ENCODE measurements around the gene IFT57. TPM values are rescaled to one million over a fixed set of nuclear protein-coding genes. Genes with fewer than 3 reads are reported as not detected.
"Not testable (repeated sequence)": the region's sequence is repeated elsewhere in the genome, so short reads cannot be mapped to it uniquely, and the experiment has no call there.

The IFT57 gene
- total RNA-seq, 1 donor from 2014 or later, result 34.9 TPM

GRCh38 chr3:108180194-108180593 lies 42.0 kb downstream of the IFT57 start:
- DNase-seq (ENCODE audit: low spot score), result no peak
- Mint-ChIP-seq H3K9me3 (peaks cover 6% of the 10 kb centered on the region), H3K27me3 (ENCODE audit: insufficient read depth) (no peaks in the 10 kb centered on the region), H3K36me3 (ENCODE audit: low read depth) (peaks cover 6% of the 10 kb centered on the region), H3K4me3 (no peak overlapping the region), H3K27ac (no peak overlapping the region), H3K4me1 (ENCODE audit: low read depth) (peaks cover 5% of the 10 kb centered on the region)
- intact Hi-C loops (cut with micrococcal nuclease), result no loop called here

- intact Hi-C loops (cut with micrococcal nuclease), result no loop called here
- Mint-ChIP-seq H3K4me1 (ENCODE audit: low read depth) (peaks cover 5% of the 10 kb centered on the region), H3K36me3 (ENCODE audit: low read depth) (peaks cover 6% of the 10 kb centered on the region), H3K27me3 (ENCODE audit: insufficient read depth) (no peaks in the 10 kb centered on the region), H3K27ac (no peak overlapping the region), H3K9me3 (no peaks in the 10 kb centered on the region), H3K4me3 (no peak overlapping the region)
- DNase-seq (ENCODE audit: low spot score), result no peak
Measured at GRCh38 chr3:108178676-108179075, 43.5 kb downstream of the IFT57 start.

DNA sequence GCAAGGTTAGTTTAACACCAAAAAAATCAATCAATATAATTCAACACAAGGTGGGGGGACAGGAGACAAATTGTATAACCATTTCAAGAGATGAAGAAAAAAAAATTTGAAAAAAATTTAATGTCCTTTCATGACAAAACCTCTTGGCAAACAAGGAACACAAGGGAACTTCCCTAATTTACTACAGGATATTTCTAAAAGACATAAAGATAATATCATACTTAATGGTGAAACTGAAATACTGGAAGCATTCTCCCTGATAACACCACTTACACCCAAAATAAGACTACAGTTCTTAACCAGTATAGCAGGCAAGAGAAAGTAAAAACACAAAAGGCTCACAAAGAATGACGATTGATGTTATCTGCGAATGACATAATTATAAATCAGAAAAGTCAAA lies 44.7 kb downstream of the IFT57 start:
- H3K4me1 Mint-ChIP-seq (ENCODE audit: low read depth), result peaks cover 8% of the 10 kb centered on the region
- intact Hi-C loops (cut with micrococcal nuclease), result no loop called here
- no peaks in the 10 kb centered on the region for H3K27me3 Mint-ChIP-seq (ENCODE audit: insufficient read depth)
- no peaks in the 10 kb centered on the region for H3K9me3 Mint-ChIP-seq
- H3K27ac Mint-ChIP-seq, result no peak overlapping the region
- no peak for DNase-seq (ENCODE audit: low spot score)
- peaks cover 6% of the 10 kb centered on the region for H3K36me3 Mint-ChIP-seq (ENCODE audit: low read depth)
- H3K4me3 Mint-ChIP-seq, result no peak overlapping the region

DNA sequence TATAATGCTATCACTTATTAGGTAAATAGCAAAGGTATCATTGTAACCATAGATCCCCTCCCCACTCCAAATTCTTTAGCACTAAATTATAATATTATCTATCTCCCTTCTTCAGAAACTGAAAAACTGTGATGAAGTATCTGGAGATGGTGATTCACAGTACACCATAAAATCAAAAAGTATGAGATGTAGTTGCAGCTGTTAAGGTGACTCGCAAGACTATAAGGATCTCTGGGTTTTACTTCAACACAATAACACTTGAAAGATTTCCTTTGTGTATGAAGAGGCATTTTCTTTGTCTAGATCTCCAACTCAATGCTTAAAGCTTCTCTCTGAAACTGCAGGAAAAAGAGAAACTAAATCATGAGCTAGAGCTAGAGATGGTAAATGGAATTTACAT lies 46.9 kb downstream of the IFT57 start:
- H3K27me3 Mint-ChIP-seq (ENCODE audit: insufficient read depth), result no peaks in the 10 kb centered on the region
- no peak overlapping the region for H3K27ac Mint-ChIP-seq
- no peak for DNase-seq (ENCODE audit: low spot score)
- H3K4me3 Mint-ChIP-seq, result no peak overlapping the region
- H3K4me1 Mint-ChIP-seq (ENCODE audit: low read depth), result peaks cover 15% of the 10 kb centered on the region
- peaks cover 4% of the 10 kb centered on the region for H3K36me3 Mint-ChIP-seq (ENCODE audit: low read depth)
- intact Hi-C loops (cut with micrococcal nuclease), result no loop called here
- H3K9me3 Mint-ChIP-seq, result no peaks in the 10 kb centered on the region

- Mint-ChIP-seq H3K9me3 (no peaks in the 10 kb centered on the region), H3K4me3 (no peak overlapping the region), H3K27me3 (ENCODE audit: insufficient read depth) (no peaks in the 10 kb centered on the region), H3K27ac (no peak overlapping the region), H3K36me3 (ENCODE audit: low read depth) (peaks cover 4% of the 10 kb centered on the region), H3K4me1 (ENCODE audit: low read depth) (peaks cover 15% of the 10 kb centered on the region)
- DNase-seq (ENCODE audit: low spot score), result no peak
- intact Hi-C loops (cut with micrococcal nuclease), result no loop called here
Measured at GRCh38 chr3:108171106-108171505, 51.1 kb downstream of the IFT57 start.

DNA sequence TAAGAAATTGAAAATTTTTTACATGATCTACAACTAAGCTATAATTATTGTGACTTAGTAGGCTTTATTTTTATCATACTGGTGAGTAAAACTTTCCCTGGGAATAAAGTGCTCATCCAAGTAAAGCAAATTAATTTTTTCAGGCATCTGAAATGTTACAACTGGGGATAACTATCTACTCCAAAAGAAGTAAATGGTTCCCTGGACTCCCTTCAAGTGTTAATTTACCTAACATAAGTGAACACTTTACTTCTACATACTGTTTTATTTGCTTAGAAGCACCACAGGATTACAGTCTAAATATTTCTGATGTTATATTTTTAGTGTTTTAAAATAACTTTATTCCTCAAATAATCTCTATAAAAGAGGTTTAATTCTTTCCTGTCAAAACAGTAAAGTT lies 57.8 kb downstream of the IFT57 start:
- H3K27ac Mint-ChIP-seq, result no peak overlapping the region
- intact Hi-C loops (cut with micrococcal nuclease), result no loop called here
- H3K27me3 Mint-ChIP-seq (ENCODE audit: insufficient read depth), result no peaks in the 10 kb centered on the region
- H3K4me1 Mint-ChIP-seq (ENCODE audit: low read depth), result no peaks in the 10 kb centered on the region
- no peak for DNase-seq (ENCODE audit: low spot score)
- peaks cover 10% of the 10 kb centered on the region for H3K36me3 Mint-ChIP-seq (ENCODE audit: low read depth)
- H3K4me3 Mint-ChIP-seq, result no peak overlapping the region
- no peaks in the 10 kb centered on the region for H3K9me3 Mint-ChIP-seq

GRCh38 chr3:108159865-108160264 lies 62.4 kb downstream of the IFT57 start:
- Mint-ChIP-seq H3K4me1 (ENCODE audit: low read depth) (peaks cover 10% of the 10 kb centered on the region), H3K27me3 (ENCODE audit: insufficient read depth) (no peaks in the 10 kb centered on the region), H3K36me3 (ENCODE audit: low read depth) (peaks cover 7% of the 10 kb centered on the region), H3K27ac (no peak overlapping the region), H3K9me3 (no peaks in the 10 kb centered on the region), H3K4me3 (no peak overlapping the region)
- DNase-seq (ENCODE audit: low spot score), result no peak
- intact Hi-C loops (cut with micrococcal nuclease), result no loop called here

DNA sequence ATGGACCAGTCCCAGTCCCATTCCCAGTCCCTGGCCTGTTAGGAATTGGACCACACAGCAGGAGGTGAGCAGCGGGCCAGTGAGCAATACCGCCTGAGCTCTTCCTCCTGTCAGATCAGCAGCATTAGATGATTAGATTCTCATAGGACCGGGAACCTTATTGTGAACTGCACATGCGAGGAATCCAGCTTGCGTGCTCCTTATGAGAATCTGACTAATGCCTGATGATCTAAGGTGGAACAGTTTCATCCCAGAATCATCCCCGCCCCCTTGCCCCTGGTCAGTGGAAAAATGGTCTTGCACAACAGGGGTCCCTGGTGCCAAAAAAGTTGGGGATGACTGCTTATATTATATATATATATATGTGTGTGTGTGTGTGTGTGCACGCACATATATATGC lies 63.1 kb downstream of the IFT57 start:
- no peak for DNase-seq (ENCODE audit: low spot score)
- Mint-ChIP-seq H3K4me3 (no peak overlapping the region), H3K4me1 (ENCODE audit: low read depth) (peaks cover 10% of the 10 kb centered on the region), H3K27ac (no peak overlapping the region), H3K9me3 (no peaks in the 10 kb centered on the region), H3K36me3 (ENCODE audit: low read depth) (peaks cover 8% of the 10 kb centered on the region), H3K27me3 (ENCODE audit: insufficient read depth) (no peaks in the 10 kb centered on the region)
- intact Hi-C loops (cut with micrococcal nuclease), result no loop called here

GRCh38 chr3:108158251-108158650 lies 64.0 kb downstream of the IFT57 start:
- Mint-ChIP-seq H3K27ac (no peak overlapping the region), H3K4me1 (ENCODE audit: low read depth) (peaks cover 14% of the 10 kb centered on the region), H3K9me3 (no peaks in the 10 kb centered on the region), H3K4me3 (no peak overlapping the region), H3K36me3 (ENCODE audit: low read depth) (peaks cover 9% of the 10 kb centered on the region), H3K27me3 (ENCODE audit: insufficient read depth) (no peaks in the 10 kb centered on the region)
- no peak for DNase-seq (ENCODE audit: low spot score)
- intact Hi-C loops (cut with micrococcal nuclease), result no loop called here

GRCh38 chr3:108157273-108157672 lies 65.0 kb downstream of the IFT57 start:
- Mint-ChIP-seq H3K36me3 (ENCODE audit: low read depth) (peaks cover 5% of the 10 kb centered on the region), H3K4me3 (no peak overlapping the region), H3K27ac (peak overlapping the region; percentile 27), H3K9me3 (no peaks in the 10 kb centered on the region), H3K4me1 (ENCODE audit: low read depth) (peaks cover 20% of the 10 kb centered on the region), H3K27me3 (ENCODE audit: insufficient read depth) (no peaks in the 10 kb centered on the region)
- intact Hi-C loops (cut with micrococcal nuclease), result no loop called here
- no peak for DNase-seq (ENCODE audit: low spot score)

- H3K36me3 Mint-ChIP-seq (ENCODE audit: low read depth), result peaks cover 5% of the 10 kb centered on the region
- H3K27ac Mint-ChIP-seq, result no peak overlapping the region
- intact Hi-C loops (cut with micrococcal nuclease), result no loop called here
- DNase-seq (ENCODE audit: low spot score), result no peak
- H3K4me1 Mint-ChIP-seq (ENCODE audit: low read depth), result peaks cover 20% of the 10 kb centered on the region
- H3K27me3 Mint-ChIP-seq (ENCODE audit: insufficient read depth), result no peaks in the 10 kb centered on the region
- H3K9me3 Mint-ChIP-seq, result no peaks in the 10 kb centered on the region
- H3K4me3 Mint-ChIP-seq, result no peak overlapping the region
Measured at GRCh38 chr3:108156312-108156853, 65.8 kb downstream of the IFT57 start.

DNA sequence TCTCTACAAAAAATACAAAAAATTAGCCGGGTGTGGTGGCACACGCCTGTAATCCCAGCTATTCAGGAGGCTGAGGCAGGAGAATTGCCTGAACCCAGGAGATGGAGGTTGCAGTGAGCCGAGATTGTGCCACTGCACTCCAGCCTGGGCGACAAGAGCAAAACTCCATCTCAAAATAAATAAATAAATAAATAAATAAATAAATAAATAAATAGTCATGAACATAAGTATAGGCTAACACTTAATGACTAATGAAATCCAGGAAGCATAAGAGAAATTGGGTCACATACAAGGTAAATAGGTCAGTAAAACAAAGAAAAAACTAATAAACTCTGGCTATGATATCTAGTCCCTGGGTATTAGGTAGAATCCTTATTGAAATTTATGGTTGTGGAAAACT lies 66.6 kb downstream of the IFT57 start:
- H3K27me3 Mint-ChIP-seq (ENCODE audit: insufficient read depth); H3K36me3 Mint-ChIP-seq (ENCODE audit: low read depth); DNase-seq (ENCODE audit: low spot score); intact Hi-C loops (cut with micrococcal nuclease); H3K4me3 Mint-ChIP-seq; H3K9me3 Mint-ChIP-seq; H3K27ac Mint-ChIP-seq: not testable (repeated sequence)
- peaks cover 20% of the 10 kb centered on the region for H3K4me1 Mint-ChIP-seq (ENCODE audit: low read depth)

DNA sequence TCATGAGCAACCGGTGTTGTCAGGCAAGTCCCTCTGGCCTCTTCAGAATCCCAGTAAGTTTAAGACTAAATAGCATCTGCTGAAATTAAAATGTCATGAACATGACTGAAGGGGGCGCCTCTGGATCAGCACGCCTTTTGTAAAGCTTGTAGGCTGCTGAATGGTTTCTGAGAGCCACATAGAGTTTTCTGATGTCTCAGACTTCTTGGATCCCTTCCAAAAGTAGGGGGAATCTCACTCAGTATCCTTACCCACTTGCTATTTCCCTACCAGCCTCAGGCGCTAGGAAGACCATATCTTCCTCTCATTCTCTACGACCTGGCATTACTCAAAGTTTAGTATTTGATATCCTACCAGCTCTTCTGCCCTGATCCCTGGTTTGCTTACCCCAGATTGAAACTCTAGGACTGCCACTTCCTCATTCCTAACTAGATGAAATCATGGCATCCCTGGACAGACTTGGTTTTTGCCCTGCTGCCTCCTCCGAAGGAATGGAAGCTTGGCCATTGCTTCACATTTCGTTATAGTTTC lies 68.7 kb downstream of the IFT57 start:
- Mint-ChIP-seq H3K36me3 (ENCODE audit: low read depth) (peaks cover 2% of the 10 kb centered on the region), H3K4me3 (no peak overlapping the region), H3K27me3 (ENCODE audit: insufficient read depth) (no peaks in the 10 kb centered on the region), H3K4me1 (ENCODE audit: low read depth) (peaks cover 20% of the 10 kb centered on the region), H3K9me3 (no peaks in the 10 kb centered on the region), H3K27ac (no peak overlapping the region)
- peak; percentile 35 for DNase-seq (ENCODE audit: low spot score)
- intact Hi-C loops (cut with micrococcal nuclease), result loop anchor here (1.0 to 5.0 kb wide), 3 partner anchors 253 to 399 kb away; no protein-coding TSS in a partner anchor

DNA sequence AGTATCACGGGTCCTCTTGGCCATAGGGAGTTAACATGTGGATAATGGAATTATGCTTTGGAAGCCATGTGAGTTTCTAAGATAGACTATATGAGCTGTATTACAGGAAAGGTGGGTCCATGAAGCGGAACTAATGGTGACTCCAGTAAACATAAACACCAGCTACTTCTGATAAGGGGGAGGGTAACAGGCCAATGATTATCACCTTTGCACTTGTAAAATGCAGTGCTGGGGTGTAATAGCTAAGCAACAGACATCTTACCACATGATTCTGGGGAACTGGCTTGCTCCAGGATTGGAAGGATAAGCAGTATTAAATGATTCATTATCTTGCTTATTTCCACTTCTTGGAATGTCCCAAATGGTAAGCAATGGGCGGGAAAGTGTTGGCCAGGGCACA lies 70.0 kb downstream of the IFT57 start:
- Mint-ChIP-seq H3K36me3 (ENCODE audit: low read depth) (peaks cover 4% of the 10 kb centered on the region), H3K9me3 (no peaks in the 10 kb centered on the region), H3K4me1 (ENCODE audit: low read depth) (peaks cover 16% of the 10 kb centered on the region), H3K4me3 (no peak overlapping the region), H3K27ac (no peak overlapping the region), H3K27me3 (ENCODE audit: insufficient read depth) (no peaks in the 10 kb centered on the region)
- intact Hi-C loops (cut with micrococcal nuclease), result loop anchor here (5.0 kb wide), 1 partner anchor 400 kb away; no protein-coding TSS in a partner anchor
- DNase-seq (ENCODE audit: low spot score), result no peak
